Stimulated activated CD4-positive, alpha-beta T cell treated with anti-CD3 and anti-CD28 coated beads, Interleukin-4, amount 100 ng/mL, for 4 hours (primary cell): ENCODE data around the gene USP6.
A peak's percentile ranks its signal among the peaks of the same experiment; 100 is the strongest.
"Not testable (repeated sequence)": the region's sequence is repeated elsewhere in the genome, so short reads cannot be mapped to it uniquely, and the experiment has no call there.

Experiments
- DNase-seq, 2 experiments: peaks; one replicate each; pipeline ENCODE4 v3.0.0-alpha.2; 2020

USP6 gene

DNA sequence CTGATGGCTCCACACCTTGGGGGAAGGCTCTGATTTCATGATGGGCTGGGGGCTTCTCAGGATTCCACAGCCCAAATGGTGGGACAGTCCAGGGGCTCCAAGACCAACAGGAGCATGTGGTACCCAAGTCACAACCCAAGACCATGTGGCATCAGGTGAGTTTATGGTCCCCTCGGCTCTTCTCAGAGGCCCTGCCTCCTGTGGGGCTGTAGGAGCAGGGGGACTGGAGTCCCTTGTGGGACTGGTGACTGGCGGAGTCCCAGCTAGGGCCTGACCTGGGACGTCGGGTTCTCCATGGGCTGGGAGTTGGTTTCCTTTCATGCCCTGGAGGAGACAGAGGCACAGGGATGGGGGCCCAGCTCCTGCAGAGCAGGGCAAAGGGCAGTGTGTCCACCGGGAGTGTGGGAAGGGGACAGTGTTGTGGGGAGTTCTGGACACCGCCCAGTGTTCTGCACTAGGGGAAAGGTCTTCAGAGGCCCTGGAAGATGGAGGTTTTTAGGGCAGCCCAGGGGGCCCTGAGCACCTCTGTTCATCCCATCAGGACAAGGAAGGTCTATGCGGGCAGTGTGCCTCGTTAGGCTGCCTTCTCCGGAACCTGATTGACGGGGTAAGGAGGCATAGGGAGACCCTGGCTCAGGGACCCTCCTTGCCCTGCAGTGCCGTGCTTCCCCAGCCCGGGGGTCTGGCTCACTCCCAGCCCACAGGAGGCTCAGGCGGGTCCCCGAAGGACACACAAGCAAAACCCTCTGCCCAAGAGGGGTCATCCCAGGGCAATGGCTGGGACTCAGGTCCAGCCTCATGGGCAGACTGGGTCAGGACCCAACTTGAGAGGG is 21.0 kb downstream of the USP6 start:
- DNase-seq, result not testable (repeated sequence)

GRCh38 chr17:5137511-5138197 is 21.8 kb downstream of the USP6 start:
- not testable (repeated sequence) for DNase-seq

GRCh38 chr17:5138198-5138544 is 22.3 kb downstream of the USP6 start:
- not testable (repeated sequence) for DNase-seq

GRCh38 chr17:5138616-5139457 is 23.0 kb downstream of the USP6 start:
- DNase-seq, result no peak

DNA sequence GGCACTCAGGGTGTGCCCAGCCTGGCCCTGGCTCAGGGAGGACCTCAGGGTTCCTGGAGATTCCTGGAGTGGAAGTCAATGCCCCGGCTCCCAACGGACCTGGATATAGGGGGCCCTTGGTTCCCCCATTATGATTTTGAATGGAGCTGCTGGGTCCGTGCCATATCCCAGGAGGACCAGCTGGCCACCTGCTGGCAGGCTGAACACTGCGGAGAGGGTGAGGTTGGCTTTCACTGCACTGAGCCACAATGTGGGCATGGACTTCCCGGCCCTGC is 23.6 kb downstream of the USP6 start:
- no peak for DNase-seq

DNA sequence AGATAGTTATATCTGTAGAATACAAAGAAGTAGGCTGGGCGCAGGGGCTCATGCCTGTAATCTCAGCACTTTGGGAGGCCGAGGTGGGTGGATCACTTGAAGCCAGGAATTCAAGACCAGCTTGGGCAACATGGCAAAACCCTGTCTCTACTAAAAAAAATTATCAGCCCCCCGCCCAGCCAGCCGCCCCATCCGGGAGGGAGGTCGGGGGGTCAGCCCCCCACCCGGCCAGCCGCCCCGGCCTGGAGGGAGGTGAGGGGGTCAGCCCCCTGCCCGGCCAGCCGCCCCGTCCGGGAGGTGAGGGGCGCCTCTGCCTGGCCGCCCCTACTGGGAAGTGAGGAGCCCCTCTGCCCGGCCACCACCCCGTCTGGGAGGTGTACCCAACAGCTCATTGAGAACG is 27.0 kb downstream of the USP6 start:
- not testable (repeated sequence) for DNase-seq

GRCh38 chr17:5146122-5146521 is 30.3 kb downstream of the USP6 start:
- DNase-seq, result not testable (repeated sequence)

DNA sequence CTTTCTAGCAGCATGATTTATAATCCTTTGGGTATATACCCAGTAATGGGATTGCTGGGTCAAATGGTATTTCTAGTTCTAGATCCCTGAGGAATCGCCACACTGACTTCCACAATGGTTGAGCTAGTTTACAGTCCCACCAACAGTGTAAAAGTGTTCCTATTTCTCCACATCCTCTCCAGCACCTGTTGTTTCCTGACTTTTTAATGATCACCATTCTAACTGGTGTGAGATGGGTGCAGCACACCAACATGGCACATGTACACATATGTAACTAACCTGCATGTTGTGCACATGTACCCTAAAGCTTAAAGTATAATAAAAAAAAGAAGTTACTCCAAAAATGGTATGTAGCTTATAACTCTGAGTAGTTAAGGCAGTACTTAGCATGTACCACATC is 44.9 kb downstream of the USP6 start:
- not testable (repeated sequence) for DNase-seq

DNA sequence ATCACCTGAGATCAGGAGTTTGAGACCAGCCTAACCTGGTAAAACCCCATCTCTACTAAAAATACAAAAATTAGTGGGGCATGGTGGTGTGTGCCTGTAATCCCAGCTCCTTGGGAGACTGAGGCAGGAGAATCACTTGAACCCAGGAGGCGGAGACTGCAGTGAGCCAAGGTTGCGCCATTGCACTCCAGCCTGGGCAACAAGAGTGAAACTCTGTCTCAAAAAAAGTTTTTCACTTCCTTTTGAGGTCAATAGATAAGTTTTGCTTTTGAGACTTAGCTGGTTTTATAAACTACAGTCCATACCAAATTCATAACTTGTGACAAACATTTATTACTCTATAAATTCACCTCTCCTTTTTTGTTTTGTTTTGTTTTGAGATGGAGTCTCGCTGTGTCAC is 46.0 kb downstream of the USP6 start:
- not testable (repeated sequence) for DNase-seq

DNA sequence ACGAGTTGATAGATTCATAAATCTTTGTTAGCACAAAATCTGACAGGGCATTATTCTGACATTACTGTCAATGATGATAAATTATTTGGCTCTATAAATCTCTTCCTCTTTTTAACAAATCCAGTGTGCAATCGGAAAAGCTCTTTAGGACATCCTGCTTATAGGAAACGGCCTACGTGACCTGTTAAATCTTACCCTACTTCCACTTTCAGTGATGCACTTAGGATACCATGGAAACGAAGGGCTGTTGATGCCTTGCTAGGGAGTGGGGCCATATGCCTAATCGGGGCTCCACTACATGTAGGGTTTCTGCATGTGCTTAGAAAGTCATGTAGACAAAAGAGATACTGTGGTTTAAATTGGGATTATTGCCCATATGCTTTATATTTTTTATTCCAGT is 48.6 kb downstream of the USP6 start:
- DNase-seq, result no peak

GRCh38 chr17:5165791-5166564 is 50.1 kb downstream of the USP6 start:
- not testable (repeated sequence) for DNase-seq

DNA sequence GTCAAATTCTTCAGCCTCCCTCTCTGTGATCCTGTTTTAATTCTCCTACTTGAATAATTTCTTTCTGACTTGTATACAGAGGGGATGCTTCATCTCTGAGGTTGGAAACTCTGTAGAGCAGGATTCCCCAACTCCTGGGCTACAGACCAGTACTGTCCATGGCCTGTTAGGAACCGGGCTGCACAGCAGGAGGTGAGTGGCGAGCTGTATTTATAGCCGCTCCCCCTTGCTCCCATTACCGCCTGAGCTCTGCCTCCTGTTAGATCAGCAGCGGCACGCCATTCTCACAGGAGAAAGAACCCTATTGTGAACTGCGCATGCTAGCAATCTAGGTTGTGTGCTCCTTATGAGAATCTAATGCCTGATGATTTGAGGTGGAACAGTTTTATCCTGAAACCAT is 59.2 kb downstream of the USP6 start:
- not testable (repeated sequence) for DNase-seq

DNA sequence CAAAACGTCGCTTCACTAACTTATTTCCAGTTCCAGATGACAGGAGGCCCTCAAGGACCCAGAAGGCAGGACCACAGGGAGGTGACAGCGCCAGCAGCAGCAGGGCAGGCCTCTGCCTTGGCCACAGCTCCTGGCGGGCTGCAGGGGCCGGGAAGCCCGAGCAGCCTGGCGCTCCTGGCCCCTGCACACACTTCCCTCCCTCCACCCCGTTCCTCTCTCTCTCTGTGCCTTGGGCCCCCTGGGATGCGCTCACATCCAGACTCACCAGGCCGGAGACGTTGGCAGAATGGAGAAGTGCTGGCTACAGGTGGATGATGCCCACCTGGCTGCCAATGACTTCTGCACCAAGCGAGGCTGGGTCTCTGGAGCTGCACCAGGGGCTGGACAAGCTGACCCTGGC is 63.2 kb downstream of the USP6 start:
- no peak for DNase-seq

DNA sequence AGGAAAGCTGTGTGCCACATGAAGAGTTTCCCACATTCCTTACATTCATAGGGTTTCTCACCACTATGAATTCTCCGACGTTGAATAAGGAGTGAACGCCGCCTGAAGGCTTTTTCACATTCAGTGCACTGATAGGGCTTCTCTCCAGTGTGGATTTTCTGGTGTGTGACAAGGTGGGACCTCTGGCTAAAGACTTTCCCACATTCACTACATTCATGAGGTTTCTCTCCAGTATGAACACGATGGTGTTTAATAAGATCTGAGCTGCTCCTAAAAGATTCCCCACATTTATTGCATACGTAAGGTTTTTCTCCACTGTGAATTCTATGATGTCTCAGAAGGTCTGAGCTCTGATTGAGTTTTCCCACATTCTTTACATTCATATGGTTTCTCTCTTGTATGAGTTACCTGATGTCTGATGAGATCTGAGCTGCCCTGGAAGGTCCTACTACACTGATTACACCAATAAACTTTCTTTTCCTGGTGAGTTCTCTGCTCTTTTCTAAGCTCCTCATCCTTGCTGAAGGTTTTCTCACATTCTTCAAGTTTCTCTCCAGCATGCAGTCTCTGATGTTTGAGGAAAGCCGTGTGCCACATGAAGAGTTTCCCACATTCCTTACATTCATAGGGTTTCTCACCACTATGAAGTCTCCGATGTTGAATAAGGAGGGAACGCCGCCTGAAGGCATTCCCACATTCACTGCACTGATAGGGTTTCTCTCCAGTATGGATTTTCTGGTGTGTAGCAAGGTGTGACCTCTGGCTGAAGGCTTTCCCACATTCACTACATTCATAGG is 65.9 kb downstream of the USP6 start:
- DNase-seq, result no peak

DNA sequence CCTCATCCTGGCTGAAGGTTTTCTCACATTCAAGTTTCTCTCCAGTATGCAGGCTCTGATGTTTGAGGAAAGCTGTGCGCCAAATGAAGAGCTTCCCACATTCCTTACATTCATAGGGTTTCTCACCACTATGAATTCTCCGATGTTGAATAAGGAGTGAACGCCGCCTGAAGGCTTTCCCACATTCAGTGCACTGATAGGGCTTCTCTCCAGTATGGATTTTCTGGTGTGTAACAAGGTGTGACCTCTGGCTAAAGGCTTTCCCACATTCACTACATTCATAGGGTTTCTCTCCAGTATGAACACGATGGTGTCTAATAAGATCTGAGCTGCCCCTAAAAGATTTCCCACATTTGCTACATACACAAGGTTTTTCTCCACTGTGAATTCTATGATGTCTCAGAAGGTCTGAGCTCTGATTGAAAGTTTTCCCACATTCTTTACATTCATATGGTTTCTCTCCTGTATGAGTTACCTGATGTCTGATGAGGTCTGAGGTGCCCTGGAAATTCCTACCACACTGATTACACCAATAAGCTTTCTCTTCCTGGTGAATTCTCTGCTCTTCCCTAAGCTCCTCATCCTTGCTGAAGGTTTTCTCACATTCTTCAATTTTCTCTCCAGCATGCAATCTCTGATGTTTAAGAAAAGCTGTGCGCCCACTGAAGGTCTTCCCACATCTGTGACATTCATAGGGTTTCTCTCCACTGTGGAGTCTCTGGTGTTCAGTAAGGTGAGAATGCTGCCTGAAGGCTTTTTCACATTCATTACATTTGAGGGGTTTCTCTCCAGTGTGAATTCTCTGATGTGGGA is 67.0 kb downstream of the USP6 start:
- no peak for DNase-seq

GRCh38 chr17:5183410-5183793 is 67.6 kb downstream of the USP6 start:
- no peak for DNase-seq

GRCh38 chr17:5184288-5184687 is 68.5 kb downstream of the USP6 start:
- DNase-seq, result no peak

GRCh38 chr17:5191541-5192417 is 75.9 kb downstream of the USP6 start, which contains the start of gene ZNF594:
Gene ZNF594 (minus strand): TSS chr17:5191868. CDS start chr17:5184256, 7,612 bp downstream.
- peak; percentile 96 to 98 for DNase-seq

GRCh38 chr17:5194346-5194745 is 78.5 kb downstream of the USP6 start:
- no peak for DNase-seq

- no peak for DNase-seq
Measured at GRCh38 chr17:5198472-5198871, 82.6 kb downstream of the USP6 start.
